Measurements from ENCODE around the gene NPFF. TPM values are rescaled to one million over a fixed set of nuclear protein-coding genes. Genes with fewer than 3 reads are reported as not detected.

Gene NPFF
- total RNA-seq, 1 donor from 2014 or later: not detected

- Mint-ChIP-seq H3K4me3 (peak overlapping the region; percentile 90), H3K27ac (ENCODE audit: unreplicated experiment) (peak overlapping the region; percentile 95), H3K4me1 (peaks cover 49% of the 10 kb centered on the region), H3K9me3 (no peaks in the 10 kb centered on the region), H3K27me3 (ENCODE audit: low read depth) (peaks cover 12% of the 10 kb centered on the region), H3K36me3 (ENCODE audit: low read depth) (peaks cover 3% of the 10 kb centered on the region)
- no peak for TF ChIP-seq CTCF (conservative IDR thresholded peaks at IDR 0.05)
- no peak for DNase-seq (ENCODE audit: low read depth, low spot score)
Measured at GRCh38 chr12:53492188-53492587, 15.1 kb downstream of the NPFF start.

- H3K27me3 Mint-ChIP-seq (ENCODE audit: low read depth): peaks cover 12% of the 10 kb centered on the region
- no peak for DNase-seq (ENCODE audit: low read depth, low spot score)
- H3K4me3 Mint-ChIP-seq: peak overlapping the region; percentile 80
- H3K27ac Mint-ChIP-seq (ENCODE audit: unreplicated experiment): no peak overlapping the region
- H3K4me1 Mint-ChIP-seq: peaks cover 33% of the 10 kb centered on the region
- no peak for TF ChIP-seq CTCF (conservative IDR thresholded peaks at IDR 0.05)
- H3K9me3 Mint-ChIP-seq: no peaks in the 10 kb centered on the region
- peaks cover 11% of the 10 kb centered on the region for H3K36me3 Mint-ChIP-seq (ENCODE audit: low read depth)
Measured at GRCh38 chr12:53489242-53489864, 17.9 kb downstream of the NPFF start.

- Mint-ChIP-seq H3K27me3 (ENCODE audit: low read depth) (peaks cover 19% of the 10 kb centered on the region), H3K9me3 (no peaks in the 10 kb centered on the region), H3K4me3 (peak overlapping the region; percentile 66), H3K27ac (ENCODE audit: unreplicated experiment) (no peak overlapping the region), H3K36me3 (ENCODE audit: low read depth) (peaks cover 21% of the 10 kb centered on the region), H3K4me1 (peaks cover 13% of the 10 kb centered on the region)
- TF ChIP-seq CTCF (conservative IDR thresholded peaks at IDR 0.05): no peak
- no peak for DNase-seq (ENCODE audit: low read depth, low spot score)
Measured at GRCh38 chr12:53486736-53487487, 20.4 kb downstream of the NPFF start.

GRCh38 chr12:53485955-53486735 is 21.1 kb downstream of the NPFF start:
- peaks cover 13% of the 10 kb centered on the region for H3K4me1 Mint-ChIP-seq
- no peak for DNase-seq (ENCODE audit: low read depth, low spot score)
- H3K9me3 Mint-ChIP-seq: no peaks in the 10 kb centered on the region
- H3K4me3 Mint-ChIP-seq: peak overlapping the region; percentile 61
- no peak overlapping the region for H3K27ac Mint-ChIP-seq (ENCODE audit: unreplicated experiment)
- TF ChIP-seq CTCF (conservative IDR thresholded peaks at IDR 0.05): no peak
- H3K27me3 Mint-ChIP-seq (ENCODE audit: low read depth): peaks cover 20% of the 10 kb centered on the region
- H3K36me3 Mint-ChIP-seq (ENCODE audit: low read depth): peaks cover 23% of the 10 kb centered on the region

- DNase-seq (ENCODE audit: low read depth, low spot score): no peak
- H3K9me3 Mint-ChIP-seq: no peaks in the 10 kb centered on the region
- H3K27me3 Mint-ChIP-seq (ENCODE audit: low read depth): peaks cover 20% of the 10 kb centered on the region
- H3K36me3 Mint-ChIP-seq (ENCODE audit: low read depth): peaks cover 23% of the 10 kb centered on the region
- peak overlapping the region; percentile 61 for H3K4me3 Mint-ChIP-seq
- no peak overlapping the region for H3K27ac Mint-ChIP-seq (ENCODE audit: unreplicated experiment)
- TF ChIP-seq CTCF (conservative IDR thresholded peaks at IDR 0.05): no peak
- H3K4me1 Mint-ChIP-seq: peaks cover 18% of the 10 kb centered on the region
Measured at GRCh38 chr12:53484686-53485575, 22.4 kb downstream of the NPFF start.

All from neural crest cell (in vitro differentiated cells).